Cortex of kidney (tissue), 1 donor: ENCODE measurements around the gene PPM1F.
"Not testable (repeated sequence)": the region's sequence is repeated elsewhere in the genome, so short reads cannot be mapped to it uniquely, and the experiment has no call there.

Experiments used
- DNase-seq: peaks from one replicate; lab custom pipeline; 2025; lab: John Stamatoyannopoulos, UW

Gene PPM1F

DNA sequence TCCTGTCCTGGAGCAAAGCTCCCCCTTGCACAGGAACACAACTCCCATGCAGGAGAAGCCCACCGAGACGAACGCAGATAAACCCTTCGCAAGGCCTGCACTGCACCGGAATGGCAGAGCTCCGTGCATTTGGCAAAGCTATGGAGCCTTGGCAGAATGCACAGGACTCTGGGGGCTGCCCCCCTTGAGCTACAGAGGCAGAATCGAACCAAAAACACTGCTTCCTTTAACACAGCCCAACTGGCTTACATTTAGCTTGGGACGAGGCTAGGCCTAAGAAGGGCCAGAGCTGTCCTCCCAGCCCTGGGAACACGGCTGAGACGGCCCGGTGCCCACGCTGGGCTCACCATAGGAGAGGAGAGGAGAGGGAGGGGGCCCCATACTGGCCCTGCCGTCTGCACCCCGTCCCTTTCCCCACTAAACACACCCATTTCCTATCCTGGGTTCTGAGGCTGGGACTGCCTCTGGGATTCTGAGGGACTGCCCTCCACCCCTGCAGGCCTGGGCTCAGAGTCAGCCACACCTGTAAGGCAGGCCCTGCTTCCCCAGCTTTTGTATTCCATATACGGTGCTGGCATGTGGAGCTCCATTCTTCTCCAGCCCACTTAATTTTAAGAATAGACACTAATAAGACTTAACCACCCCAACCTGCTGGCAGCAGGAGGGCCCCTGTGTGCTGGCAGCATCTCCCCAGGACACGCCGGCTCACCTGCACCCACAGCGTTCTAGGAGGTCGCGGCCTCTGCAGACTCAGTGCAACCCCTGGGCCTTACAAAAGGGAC, 32.9 kb downstream of the PPM1F start:
- DNase-seq: no peak

DNA sequence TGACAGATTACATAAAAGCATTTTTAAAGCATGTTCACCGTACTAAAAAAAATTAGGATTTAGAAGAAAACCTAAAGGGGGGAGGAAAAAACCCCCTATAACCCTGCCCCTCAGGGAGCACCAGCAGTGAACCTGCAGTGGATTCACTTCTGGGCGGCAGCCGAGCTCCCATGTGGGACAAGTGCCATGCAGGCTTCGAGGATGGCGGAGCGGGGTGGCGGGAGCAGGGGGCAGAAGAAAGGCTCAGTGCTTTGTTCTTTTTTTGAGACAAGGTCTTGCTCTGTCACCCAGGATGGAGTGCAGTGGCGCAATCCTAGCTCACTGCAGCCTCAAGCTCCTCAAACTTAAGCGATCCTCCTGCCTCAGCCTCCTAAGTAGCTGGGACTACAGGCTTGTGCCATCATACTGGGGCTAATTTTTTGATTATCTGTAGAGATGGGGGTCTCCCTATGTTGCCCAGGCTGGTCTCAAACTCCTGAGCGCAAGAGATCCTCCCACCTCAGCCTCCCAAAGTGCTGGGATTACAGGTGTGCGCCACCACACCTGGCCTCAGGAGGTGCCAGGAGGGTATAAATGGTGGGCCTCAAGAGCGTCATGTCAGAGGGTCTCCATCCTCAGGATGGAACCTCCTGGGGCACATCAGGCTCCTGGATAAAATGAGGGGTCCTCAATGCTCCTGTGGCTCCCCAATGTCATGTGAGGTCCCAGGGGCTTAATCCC, 34.0 kb downstream of the PPM1F start:
- DNase-seq: no peak

DNA sequence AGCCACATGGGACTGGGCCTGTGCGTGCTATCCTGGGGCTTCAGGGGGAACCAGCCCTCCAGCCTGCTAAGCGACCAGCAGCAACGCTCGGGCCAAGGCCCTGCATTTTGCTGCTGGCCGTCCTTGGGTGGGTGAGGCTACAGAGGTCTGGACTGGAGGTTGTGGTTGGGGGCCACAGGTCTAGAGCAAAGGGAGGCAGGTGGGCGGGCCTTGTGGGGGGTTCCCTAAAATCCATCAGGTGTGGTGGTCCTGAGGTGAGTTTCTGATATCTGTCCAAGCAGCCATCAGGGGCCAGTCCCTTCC, 34.7 kb downstream of the PPM1F start:
- no peak for DNase-seq

DNA sequence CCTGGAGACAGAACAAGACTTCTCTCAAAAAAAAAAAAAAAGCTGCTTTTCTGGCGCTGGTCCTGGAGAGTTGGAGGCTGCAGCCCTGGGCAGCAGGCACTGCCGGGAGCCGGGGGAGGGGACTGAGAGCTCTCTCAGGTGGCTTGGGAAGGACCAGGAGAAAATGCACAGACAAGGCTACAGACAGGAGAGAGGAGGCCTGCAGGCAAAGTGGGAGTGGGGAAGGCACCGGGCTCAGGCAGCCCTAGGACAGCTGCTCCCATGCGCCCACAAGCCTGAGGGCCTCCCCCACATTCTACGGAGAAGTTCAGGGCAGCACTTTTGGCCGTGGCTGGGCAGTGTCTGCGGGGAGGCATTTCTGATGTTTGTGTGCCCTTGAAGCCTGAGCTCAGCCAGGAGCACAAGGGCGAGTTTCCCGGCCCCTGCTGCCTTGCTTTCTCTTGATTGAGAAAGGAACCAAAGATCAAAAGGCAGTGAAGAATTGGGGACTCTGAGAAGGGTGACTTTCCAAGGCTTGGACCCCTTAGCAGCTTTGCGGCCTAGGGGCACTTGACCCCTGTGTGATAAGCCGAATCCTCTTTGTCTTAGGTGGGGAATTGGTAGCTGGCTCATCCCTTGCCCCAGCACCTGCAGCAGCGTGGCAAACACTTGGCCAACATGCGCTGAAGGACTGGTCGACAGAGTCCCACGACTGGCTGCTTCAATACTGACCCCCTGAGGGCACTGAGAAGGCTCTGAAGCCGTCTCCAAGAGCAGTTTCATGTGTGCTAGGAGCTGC, 35.3 kb downstream of the PPM1F start:
- DNase-seq: no peak

DNA sequence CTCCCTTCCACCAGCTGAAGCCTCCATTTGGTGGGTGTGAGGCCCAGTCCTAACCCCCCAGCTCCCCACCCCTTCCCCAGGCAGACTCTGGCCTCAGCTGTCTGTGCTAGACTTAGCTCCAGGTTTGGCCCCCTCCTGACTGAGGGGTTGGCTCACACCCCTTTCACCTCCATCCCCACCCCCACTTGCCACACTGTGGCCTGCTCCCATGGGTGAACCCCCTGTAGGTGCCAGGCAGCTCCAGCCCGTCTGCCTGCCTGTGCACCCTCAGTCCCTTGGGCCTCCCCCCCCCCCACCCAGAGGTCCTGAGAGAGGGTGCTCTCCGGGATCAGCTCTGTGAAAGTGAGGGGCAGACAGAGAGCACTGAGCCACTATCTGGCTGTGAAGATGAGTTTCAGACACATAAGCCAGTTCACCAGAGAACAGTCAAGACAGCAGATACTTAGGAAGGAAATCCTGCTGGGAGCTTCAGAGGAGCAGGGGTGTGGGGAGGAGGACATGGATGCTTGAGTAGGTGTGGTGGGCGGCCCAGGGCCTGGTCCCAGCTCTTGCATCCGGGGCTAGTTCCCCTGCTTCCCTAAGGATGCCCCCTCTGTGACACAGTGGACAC, 36.2 kb downstream of the PPM1F start:
- no peak for DNase-seq

DNA sequence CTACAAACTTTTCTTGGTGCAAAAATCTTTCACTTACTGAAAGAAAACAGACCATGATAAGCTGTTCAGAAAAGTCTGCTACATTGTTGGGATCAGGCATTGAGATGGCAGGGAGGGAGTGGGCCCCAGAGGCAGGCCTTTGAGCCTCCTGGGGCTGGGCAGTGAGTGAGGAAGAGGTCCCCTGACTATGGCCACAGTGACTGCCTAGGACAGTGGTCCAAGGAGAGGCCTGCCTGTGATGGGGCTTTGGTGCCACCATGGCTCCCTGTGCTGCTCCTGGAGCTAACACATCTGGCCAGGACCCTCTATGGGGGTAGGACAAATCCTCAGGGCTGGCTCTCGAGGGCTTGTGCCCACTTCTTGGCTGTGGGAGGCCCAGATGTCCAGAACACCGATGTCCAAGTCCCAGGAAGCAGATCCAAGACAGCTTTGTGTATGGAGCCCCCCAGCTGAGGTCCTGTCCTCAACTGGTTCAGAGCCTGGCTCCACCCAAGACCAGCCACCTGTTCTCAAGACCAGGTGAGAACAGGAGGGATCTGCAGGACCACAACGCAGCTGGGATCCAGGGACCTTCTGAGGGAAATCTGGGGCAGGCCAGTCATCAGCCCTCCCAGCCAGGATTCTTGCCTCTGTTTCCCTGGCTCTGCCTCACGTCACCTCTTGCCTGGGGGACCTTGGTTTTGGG, 36.9 kb downstream of the PPM1F start:
- DNase-seq: no peak

DNA sequence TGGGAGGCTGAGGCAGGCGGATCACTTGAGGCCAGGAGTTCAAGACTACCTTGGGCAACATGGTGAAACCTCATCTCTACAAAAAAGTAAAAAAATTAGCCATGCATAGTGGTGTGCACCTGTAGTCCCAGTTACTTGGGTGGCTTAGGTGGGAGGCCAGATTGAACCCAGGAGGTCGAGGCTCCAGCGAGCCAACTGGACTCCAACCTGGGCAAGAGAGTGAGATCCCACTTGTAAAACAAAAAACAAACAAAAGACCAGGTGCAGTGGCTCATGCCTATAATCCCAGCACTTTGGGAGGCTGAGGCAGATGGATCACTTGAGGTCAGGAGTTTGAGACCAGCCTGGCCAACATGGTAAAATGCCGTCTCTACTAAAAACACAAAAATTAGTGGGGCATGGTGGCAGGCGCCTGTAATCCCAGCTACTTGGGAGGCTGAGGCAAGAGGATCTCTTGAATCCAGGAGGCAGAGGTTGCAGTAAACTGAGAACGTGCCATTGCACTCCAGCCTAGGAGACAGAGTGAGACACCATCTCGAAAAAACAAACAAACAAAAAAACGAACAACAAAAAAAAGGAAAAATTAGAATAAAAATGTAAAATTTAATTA, 38.5 kb downstream of the PPM1F start:
- DNase-seq: not testable (repeated sequence)

DNA sequence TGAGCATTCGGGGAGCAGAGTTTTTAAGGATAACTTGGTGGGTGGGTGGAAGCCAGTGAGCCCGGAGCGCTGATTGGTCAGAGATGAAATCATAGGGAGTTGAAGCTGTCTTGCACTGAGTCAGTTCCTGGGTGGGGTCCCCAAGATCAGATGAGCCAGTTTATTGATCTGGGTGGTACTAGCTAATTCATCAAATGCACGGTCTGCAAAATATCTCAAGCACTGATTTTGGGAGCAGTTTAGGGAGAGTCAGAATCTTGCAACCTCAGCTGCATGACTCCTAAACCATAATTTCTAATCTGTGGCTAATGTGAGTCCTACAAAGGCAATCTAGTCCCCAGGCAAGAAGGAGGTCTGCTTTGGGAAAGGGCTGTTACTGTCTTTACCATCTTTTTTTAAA, 42.3 kb downstream of the PPM1F start:
- not testable (repeated sequence) for DNase-seq

DNA sequence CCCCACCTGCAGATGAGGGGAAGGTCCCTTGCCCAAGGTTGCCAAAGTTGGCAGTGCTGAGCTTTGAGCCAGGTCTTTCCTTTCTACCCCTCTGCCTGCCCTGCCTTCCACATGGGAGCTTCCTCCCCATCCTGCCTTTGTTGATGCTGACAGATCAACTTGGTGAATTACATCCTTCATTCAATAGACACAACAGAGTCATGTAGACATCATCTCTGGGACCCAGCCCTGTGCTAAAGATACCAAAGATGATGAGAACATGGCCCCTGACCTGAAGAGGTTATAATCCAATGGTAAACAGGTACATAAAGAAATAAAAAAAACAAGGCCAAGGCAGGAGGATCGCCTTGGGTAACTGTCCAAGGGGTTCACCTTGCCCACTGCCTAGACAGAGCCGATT, 42.8 kb downstream of the PPM1F start:
- DNase-seq: no peak

DNA sequence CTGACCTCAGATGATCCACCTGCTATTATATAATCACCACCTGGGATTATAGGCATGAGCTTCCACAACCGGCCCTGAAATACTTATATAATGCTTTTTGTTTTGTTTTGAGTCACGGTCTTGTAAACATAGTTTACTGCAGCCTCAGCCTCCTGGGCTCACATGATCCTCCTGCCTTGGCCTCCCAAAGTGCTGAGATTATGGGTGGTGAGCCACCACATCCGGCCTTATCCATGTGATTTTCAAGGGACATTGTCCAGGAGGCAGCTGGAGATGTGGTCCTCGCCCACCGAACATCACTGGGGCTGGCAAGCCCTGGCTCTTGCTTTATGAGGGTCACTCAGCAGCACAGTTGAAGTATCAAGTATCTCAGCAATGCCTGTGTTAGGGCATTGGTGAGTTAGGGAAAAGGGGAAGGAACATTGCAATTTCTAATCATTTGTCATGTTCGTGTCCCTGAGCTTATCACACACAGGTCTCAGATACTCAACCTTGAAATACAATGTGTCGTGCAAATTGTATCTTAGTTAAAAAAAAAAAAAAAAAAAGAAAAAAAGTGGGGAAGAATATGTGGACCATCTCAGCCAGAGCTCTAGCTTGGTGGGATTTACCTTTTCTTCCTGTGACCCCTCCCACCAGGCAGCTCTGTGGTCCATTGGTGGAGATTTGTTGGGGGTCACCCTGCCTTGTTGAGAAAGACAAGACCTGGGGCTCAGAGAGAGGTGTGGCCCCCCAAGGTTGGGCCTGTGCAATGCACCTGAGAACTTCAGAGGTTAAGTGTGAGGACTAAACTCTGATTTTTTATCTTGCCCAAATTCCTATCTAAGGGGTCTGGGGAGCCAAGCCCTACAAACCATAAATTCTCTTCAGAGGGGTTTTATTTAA, 44.8 kb downstream of the PPM1F start:
- no peak for DNase-seq

DNA sequence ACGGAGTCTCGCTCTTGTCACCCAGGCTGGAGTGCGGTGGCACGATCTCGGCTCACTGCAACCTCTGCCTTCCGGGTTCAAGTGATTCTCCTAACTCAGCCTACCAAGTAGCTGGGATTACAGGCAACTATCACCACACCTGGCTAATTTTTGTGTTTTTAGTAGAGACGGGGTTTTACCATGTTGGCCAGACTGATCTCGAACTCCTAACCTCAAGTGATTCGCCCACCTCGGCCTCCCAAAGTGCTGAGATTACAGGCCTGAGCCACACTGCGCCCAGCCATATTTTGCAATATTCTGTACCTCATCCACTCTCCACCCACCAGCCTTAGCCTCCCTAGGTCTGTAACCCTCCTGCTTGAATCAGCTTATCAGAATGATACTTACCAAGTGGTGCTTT, 47.4 kb downstream of the PPM1F start:
- not testable (repeated sequence) for DNase-seq

DNA sequence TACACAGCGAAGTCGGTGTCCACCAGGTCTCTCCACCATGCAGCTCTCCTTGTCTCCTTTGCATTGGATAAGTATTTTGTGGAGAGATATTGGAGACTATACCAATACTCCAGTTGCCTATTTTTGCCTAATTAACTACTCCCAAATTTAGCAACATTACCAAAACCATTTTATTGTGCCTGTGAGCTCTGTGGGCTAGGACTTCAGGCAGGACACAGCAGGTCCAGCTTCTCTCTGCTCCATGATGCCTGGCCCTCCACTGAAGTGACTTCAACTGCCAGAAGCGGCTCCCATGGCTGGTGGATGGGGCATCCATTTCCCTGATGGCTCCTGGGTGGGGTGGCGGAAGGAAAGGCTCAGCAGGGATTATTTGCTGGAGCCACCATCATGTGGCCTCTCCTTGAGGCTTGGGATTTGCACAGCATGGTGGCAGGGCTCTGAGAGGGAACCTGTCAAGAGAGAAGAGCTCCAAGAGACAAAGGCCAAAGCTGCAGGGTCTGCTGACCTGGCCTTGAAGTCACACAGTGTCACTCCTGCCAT, 48.3 kb downstream of the PPM1F start:
- no peak for DNase-seq

DNA sequence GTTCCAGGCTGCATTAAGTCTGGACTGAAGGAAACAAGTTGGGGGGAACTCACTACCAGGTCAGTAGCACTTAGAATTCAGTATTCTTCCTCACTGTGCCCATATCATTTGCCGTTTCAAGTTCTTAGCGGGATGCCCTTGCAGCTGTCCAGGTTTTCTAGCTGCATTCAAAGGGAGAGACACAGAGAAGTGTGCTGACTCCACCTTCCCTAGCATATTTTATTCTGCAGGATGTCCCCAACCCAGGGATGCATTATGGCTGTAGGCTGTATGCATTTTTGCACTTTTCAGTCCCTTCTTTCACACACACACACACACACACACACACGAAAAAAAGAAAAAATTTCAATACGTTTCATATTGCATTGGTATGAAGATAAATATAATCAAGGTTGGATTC, 49.4 kb downstream of the PPM1F start:
- DNase-seq: no peak

DNA sequence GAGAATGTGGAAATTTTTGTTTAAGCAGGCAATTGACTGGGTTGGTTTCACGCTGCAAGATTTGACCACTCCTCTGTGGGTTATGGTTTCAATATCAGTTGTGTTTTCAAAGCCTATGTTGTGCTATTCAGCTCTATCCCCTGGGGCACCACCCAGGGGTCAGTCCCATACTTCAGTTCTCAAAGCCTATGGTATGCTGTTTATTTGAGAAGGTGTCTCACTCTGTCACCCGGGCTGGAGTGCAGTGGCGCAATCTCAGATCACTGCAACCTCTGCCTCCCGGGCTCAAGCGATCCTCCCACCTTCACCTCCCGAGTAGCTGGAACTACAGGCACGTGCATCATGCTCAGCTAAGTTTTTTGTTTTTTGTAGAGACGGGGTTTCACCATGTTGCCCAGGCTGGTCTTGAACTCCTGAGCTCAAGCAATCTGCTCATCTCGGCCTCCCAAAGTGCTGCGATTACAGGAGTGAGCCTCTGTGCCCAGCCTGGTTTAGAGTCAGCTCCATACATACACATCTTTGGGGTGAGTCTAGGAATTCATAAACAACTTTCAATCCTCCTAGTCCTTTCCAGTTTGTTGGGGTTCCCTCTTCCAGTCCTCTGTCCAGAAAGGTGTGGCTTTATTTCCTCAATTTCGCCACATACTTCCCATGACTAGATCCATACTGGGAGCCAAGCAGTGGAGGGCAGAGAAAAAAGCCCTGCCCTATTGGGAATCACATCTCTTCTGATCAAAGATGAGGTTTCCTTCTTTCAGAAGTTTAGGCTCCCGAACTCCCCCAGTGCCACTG, 50.2 kb downstream of the PPM1F start:
- DNase-seq: no peak

DNA sequence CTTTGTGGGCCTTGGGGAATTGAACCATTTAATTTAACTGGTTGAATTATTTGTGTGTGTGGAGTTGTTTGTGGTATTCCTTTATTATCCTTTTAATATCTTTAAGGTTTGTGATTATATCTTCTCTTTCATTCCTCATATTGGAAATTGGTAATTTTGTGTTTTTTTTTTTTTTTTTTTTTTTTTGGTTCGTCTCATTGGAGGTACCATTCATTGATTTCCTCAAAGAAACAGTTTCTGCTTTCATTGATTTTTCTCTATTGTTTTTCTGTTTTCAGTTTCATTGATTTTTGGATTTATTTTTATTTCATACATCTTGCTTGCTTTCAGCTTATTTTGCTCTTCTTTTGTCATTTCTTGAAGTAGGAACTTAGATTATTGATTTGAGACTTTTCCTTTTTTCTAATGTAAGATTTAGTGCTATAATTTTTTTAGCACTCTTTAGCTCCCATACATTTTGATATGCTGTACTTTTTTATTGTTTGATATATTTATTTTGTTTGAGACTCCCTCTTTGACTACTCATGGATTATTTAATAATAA, 54.2 kb downstream of the PPM1F start:
- no peak for DNase-seq

DNA sequence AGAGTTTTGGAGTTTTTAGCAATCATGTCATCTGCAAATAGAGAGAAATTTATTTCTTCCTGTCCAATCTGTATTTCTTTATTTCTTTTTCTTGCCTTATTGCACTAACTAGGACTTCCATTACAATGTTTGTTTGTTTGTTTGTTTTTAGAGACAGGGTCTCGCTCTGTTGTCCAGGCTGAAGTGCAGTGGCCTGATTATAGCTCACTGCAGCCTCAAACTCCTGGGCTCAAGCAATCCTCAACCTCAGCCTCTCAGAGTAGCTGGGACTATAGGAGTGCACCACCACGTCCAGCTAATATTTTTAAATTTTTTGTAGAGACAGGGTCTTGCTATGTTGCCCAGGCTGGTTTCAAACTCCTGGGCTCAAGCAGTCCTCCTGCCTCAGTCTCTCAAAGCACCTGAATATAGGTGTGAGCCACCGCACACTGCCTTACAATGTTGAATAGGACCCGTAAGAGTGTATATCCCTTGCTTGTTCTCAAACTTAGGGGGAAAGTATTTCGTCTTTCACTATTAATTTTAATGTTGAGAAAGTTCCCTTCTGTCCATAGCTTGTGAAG, 55.6 kb downstream of the PPM1F start:
- no peak for DNase-seq

DNA sequence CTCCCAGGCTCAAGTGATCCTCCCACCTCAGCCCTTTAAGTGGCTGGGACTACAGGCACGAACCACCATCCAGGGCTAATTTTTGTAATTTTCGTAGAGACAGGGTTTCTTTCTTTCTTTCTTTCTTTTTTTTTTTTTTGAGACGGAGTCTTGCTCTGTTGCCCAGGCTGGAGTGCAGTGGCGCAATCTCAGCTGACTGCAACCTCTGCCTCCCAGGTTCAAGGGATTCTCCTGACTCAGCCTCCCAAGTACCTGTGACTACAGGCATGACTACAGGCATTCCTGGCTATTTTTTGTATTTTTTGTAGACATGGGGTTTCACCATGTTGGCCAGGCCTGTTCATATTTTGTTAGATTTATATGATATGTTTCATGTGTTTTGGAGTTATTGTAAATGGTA, 56.4 kb downstream of the PPM1F start:
- not testable (repeated sequence) for DNase-seq

DNA sequence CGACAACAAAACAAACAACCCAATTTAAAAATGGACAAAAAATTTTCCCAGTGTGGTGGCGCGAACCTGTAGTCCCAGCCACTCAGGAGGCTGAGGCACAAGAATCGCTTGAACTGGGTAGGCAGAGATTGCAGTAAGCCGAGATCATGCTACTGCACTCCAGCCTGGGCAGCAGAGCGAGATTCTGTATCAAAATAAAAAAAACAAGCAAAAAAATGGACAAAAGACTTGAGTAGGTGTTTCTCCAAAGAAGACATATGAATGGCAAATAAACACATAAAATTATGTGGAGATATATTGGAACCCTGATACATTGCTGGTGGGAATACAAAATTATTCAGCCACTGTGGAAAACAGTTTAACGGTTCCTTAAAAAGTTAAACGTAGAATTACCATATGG, 57.8 kb downstream of the PPM1F start:
- DNase-seq: no peak
